Measurements from ENCODE around the gene SDCCAG8.

The SDCCAG8 gene

GRCh38 chr1:243394601-243395464 lies 139.0 kb downstream of the SDCCAG8 start:
- no peak overlapping the region for H3K27ac ChIP-seq
- H3K27me3 ChIP-seq (replicated peaks): no peaks in the 10 kb centered on the region
- in situ Hi-C loops (cut with HindIII; ENCODE audit: low pct_ligation_motif_present, low sequenced_read_pairs): no loop called here

DNA sequence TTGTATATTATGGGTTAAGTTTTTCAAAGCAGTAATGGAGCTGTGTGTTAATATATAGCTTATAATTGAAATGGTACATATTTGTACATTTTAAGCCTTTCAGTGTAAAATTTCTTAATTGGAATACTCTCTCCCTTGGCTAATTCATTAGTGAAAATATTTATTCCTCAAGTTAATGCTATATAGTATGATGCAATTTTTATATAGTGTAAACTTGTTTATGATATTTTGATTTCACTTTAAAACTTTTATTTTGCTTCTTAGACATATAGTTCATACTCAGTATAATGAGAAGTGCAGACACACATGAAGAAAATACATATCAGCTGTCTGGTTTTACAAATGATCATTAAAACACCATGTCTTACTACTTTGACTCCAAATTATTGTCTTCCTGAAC lies 140.6 kb downstream of the SDCCAG8 start:
- no peaks in the 10 kb centered on the region for H3K36me3 ChIP-seq (replicated peaks)
- no peak overlapping the region for H3K27ac ChIP-seq
- TF ChIP-seq, protein P1, sequence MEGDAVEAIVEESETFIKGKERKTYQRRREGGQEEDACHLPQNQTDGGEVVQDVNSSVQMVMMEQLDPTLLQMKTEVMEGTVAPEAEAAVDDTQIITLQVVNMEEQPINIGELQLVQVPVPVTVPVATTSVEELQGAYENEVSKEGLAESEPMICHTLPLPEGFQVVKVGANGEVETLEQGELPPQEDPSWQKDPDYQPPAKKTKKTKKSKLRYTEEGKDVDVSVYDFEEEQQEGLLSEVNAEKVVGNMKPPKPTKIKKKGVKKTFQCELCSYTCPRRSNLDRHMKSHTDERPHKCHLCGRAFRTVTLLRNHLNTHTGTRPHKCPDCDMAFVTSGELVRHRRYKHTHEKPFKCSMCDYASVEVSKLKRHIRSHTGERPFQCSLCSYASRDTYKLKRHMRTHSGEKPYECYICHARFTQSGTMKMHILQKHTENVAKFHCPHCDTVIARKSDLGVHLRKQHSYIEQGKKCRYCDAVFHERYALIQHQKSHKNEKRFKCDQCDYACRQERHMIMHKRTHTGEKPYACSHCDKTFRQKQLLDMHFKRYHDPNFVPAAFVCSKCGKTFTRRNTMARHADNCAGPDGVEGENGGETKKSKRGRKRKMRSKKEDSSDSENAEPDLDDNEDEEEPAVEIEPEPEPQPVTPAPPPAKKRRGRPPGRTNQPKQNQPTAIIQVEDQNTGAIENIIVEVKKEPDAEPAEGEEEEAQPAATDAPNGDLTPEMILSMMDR (IDR thresholded peaks at IDR 0.05; ENCODE audit: low read depth, low read length, missing control alignments): no peak
- H3K27me3 ChIP-seq (replicated peaks): no peaks in the 10 kb centered on the region
- no peak for DNase-seq
- in situ Hi-C loops (cut with HindIII; ENCODE audit: low pct_ligation_motif_present, low sequenced_read_pairs): no loop called here
- no peak overlapping the region for H3K4me3 ChIP-seq (ENCODE audit: low read depth, low read length)

More at GRCh38 chr1:243394601-243395464, 139.0 kb downstream of the SDCCAG8 start:
- no peaks in the 10 kb centered on the region for H3K36me3 ChIP-seq (replicated peaks)
- no peak for DNase-seq
- TF ChIP-seq, protein P1 (IDR thresholded peaks at IDR 0.05; ENCODE audit: low read depth, low read length, missing control alignments): no peak
- no peak overlapping the region for H3K4me3 ChIP-seq (ENCODE audit: low read depth, low read length)

DNA sequence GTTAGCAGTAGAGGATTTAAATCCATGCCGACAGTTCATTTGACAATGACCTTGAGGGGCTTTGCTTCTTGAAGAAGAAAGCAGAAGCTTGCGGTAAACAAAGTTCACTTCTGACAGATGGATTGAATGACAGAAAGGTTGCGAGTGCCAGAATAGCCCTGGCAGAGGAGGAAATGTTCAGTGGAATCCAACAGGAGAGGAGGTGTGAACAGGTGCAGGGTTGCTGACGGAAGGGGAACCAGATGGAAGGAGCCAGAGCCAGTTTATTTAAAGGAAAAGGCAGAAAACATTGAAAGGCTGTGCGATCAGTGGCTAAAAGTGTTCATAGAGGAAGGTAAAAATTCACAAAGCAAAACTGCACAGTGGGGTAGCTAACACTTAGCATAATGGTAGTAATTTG lies 141.0 kb downstream of the SDCCAG8 start:
- in situ Hi-C loops (cut with HindIII; ENCODE audit: low pct_ligation_motif_present, low sequenced_read_pairs): no loop called here
- DNase-seq: no peak
- Histone ChIP-seq H3K36me3 (replicated peaks) (no peaks in the 10 kb centered on the region), H3K27me3 (replicated peaks) (no peaks in the 10 kb centered on the region), H3K4me3 (ENCODE audit: low read depth, low read length) (no peak overlapping the region), H3K27ac (no peak overlapping the region)
- TF ChIP-seq, protein P1 (IDR thresholded peaks at IDR 0.05; ENCODE audit: low read depth, low read length, missing control alignments): no peak

DNA sequence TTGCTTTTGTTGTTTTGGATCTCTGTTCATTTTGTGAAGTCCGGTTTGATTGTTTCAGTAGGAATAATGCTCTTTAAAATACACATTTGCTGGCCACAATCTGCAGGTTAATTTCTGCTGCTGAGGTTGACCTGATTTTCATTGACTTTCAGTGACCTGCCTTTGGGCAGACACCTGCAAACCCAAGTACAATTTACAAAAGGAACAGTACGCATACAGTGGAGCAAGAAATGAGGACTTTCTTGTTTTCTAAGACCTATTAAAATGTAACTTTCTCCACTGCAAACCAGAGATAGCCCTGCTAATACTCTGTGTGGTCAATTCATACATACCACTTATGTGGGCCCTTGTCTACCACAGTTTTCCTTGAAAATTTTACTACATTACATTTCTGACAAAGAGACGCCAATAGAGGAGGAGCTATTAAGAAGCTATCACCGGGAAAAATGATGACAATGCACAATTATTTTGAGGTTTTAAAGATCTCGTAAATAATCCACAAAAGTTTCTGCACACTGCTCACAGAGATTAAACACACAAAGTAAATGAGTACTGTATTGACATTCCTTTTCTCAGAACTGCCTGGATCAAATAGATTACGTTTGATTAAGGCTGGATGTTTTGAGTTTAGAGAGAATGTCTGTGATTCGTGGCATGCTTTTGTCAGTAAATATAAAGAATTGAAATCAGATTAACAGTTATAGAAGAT lies 141.9 kb downstream of the SDCCAG8 start:
- H3K27me3 ChIP-seq (replicated peaks): no peaks in the 10 kb centered on the region
- H3K36me3 ChIP-seq (replicated peaks): no peaks in the 10 kb centered on the region
- TF ChIP-seq, protein P1 (IDR thresholded peaks at IDR 0.05; ENCODE audit: low read depth, low read length, missing control alignments): no peak
- in situ Hi-C loops (cut with HindIII; ENCODE audit: low pct_ligation_motif_present, low sequenced_read_pairs): no loop called here
- H3K27ac ChIP-seq: no peak overlapping the region
- H3K4me3 ChIP-seq (ENCODE audit: low read depth, low read length): no peak overlapping the region
- DNase-seq: no peak

DNA sequence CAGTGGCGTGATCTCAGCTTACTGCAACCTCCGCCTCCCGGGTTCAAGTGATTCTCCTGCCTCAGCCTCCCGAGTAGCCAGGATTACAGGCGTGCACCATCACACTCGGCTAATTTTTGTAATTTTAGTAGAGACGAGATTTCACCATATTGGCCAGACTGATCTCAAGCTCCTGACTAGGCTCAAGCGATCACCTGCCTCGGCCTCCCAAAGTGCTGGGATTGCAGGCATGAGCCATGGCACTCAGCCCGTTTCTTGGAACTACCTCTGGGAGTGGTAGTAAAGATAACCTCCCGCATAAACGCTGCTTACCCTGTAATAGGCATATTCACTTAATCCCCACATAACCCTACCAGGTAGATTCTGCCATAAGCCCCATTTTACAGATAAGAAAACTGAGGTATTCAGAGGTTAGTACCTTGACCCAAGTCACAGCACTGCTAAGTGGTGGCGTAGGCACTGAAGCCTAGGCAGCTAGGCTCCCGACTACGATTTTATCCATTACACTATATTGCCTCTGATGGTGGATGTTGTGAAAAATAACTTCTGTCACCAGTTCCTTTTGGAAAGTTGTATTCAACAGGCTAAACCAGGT lies 143.8 kb downstream of the SDCCAG8 start:
- H3K27me3 ChIP-seq (replicated peaks): no peaks in the 10 kb centered on the region
- no peak for DNase-seq
- TF ChIP-seq, protein P1 (IDR thresholded peaks at IDR 0.05; ENCODE audit: low read depth, low read length, missing control alignments): no peak
- in situ Hi-C loops (cut with HindIII; ENCODE audit: low pct_ligation_motif_present, low sequenced_read_pairs): no loop called here
- no peak overlapping the region for H3K4me3 ChIP-seq (ENCODE audit: low read depth, low read length)
- no peak overlapping the region for H3K27ac ChIP-seq
- H3K36me3 ChIP-seq (replicated peaks): no peaks in the 10 kb centered on the region
